Activated naive CD4-positive, alpha-beta T cell treated with anti-CD3 and anti-CD28 coated beads for 36 hours (primary cell): Measurements from ENCODE around the gene GCG. TPM values are rescaled to one million over a fixed set of nuclear protein-coding genes. Genes with fewer than 3 reads are reported as not detected.

ENCODE experiments used
- CTCF ChIA-PET: fragments of 350-600 bp; sonication (Branson Sonifier 250); formaldehyde crosslinking; loops from one replicate; lab custom pipeline; 2021; ENCODE audit warnings: antibody characterized with exemption; lab: Charles Lee
- DNase-seq: peaks from one replicate; pipeline ENCODE4 v3.0.0-alpha.2; 2020
- H3K27ac Mint-ChIP-seq: one replicate; pipeline ENCODE4 v1.8.0; 2021; ENCODE audit warnings: mild to moderate bottlenecking, mixed read lengths
- H3K27me3 Mint-ChIP-seq: one replicate; pipeline ENCODE4 v1.8.0; 2021; ENCODE audit warnings: low read depth, mixed read lengths
- H3K36me3 Mint-ChIP-seq: one replicate; pipeline ENCODE4 v1.8.0; 2021; ENCODE audit warnings: low read depth, mixed read lengths
- H3K4me1 Mint-ChIP-seq: one replicate; pipeline ENCODE4 v1.8.0; 2021; ENCODE audit warnings: low read depth, mixed read lengths
- H3K4me3 Mint-ChIP-seq: one replicate; pipeline ENCODE4 v1.8.0; 2021; ENCODE audit warnings: mild to moderate bottlenecking, moderate library complexity, mixed read lengths
- H3K9me3 Mint-ChIP-seq: one replicate; pipeline ENCODE4 v1.8.0; 2021; ENCODE audit warnings: mixed read lengths
- intact Hi-C: fragments of 100-400 bp; cut with micrococcal nuclease; formaldehyde crosslinking; loops from one replicate; pipeline ENCODE4 v1.15.1; 2023
- total RNA-seq, 2 experiments: library from RNA; stranded (reverse); gene quantifications; one replicate each; pipeline ENCODE4 v1.2.3, GENCODE V29; 2021

The GCG gene
- total RNA-seq, 2 experiments from 2014 or later = not detected

DNA sequence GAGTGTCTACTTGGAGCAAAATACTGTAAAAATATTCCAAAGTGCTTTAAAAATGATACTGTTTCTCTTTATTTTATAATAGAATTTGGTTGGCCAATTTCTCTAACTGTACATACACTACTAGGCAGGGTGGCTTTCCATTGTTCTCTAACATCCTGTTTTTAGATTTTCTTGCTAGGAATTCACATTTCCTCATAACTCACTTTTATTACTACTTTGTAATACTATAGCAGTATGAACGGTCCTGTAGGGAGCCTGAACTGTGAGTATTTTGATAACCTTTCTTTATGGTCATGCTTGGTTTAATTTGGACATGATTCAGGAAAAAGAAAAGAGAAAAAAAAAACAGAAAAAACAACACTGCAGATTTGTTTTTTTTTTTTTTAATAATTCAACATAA, 37.8 kb downstream of the GCG start:
- Mint-ChIP-seq H3K27ac (no peak overlapping the region), H3K36me3 (peaks cover 4% of the 10 kb centered on the region), H3K4me3 (no peak overlapping the region), H3K4me1 (peaks cover 3% of the 10 kb centered on the region), H3K9me3 (peaks cover 10% of the 10 kb centered on the region), H3K27me3 (no peaks in the 10 kb centered on the region)
- intact Hi-C loops = no loop called here
- no peak for DNase-seq
- CTCF ChIA-PET = no interaction called here

DNA sequence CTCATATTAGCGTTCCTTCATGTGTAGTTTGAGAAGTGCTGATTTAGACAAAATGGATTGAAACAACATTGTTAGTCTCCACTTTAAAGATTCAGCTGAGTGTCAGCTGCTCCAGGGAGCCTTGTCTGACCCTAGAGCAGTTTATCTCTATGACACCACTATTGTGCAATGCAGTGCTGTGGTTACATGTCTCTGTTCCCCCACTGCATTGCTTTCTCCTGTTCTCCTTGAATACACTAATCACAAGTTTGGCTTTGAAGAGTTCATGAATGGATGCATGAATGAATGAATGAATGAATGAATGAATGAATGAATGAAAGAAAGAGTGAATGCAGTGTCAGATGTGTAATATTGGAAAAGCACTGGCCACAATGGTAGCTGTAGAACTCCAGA, 38.3 kb downstream of the GCG start:
- DNase-seq = no peak
- Mint-ChIP-seq H3K27ac (no peak overlapping the region), H3K4me3 (no peak overlapping the region), H3K9me3 (peaks cover 10% of the 10 kb centered on the region), H3K36me3 (peaks cover 4% of the 10 kb centered on the region), H3K27me3 (no peaks in the 10 kb centered on the region), H3K4me1 (peaks cover 3% of the 10 kb centered on the region)
- intact Hi-C loops = no loop called here
- CTCF ChIA-PET = no interaction called here

DNA sequence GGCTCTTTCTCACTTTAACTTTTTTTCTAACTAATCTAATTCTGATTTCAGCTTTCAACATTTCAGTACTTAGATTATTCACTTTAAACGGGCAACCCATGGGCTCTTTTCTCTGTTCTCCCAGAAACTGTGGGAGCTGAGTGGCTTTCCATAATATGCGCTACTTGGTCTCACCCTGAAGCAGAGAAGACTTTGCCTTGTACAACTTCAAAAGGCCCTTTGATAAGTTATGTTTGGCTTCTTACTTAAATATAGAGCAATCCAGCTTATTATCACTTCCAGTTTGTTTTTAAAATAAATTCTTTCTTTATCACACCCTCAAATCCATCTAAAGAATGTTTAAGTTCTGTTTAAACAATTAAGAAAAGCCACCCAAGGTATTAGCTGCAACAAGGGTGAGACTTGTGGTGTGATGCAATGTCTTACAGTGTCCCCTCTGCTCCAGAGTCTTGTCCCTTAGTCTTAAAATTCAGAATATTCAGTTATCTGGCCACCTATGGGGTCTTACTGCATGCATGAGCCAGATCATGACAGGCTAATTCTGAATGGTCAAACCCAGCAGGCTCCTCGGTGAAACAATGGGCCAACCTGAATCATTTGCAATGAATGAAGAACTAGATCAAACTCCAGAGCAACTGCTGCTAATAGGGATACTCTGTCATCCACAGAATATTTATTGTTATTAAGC, 38.8 kb downstream of the GCG start:
- H3K4me3 Mint-ChIP-seq = no peak overlapping the region
- H3K36me3 Mint-ChIP-seq = peaks cover 4% of the 10 kb centered on the region
- CTCF ChIA-PET = no interaction called here
- DNase-seq = no peak
- H3K9me3 Mint-ChIP-seq = peaks cover 10% of the 10 kb centered on the region
- no peak overlapping the region for H3K27ac Mint-ChIP-seq
- H3K4me1 Mint-ChIP-seq = peaks cover 3% of the 10 kb centered on the region
- intact Hi-C loops = no loop called here
- H3K27me3 Mint-ChIP-seq = no peaks in the 10 kb centered on the region

DNA sequence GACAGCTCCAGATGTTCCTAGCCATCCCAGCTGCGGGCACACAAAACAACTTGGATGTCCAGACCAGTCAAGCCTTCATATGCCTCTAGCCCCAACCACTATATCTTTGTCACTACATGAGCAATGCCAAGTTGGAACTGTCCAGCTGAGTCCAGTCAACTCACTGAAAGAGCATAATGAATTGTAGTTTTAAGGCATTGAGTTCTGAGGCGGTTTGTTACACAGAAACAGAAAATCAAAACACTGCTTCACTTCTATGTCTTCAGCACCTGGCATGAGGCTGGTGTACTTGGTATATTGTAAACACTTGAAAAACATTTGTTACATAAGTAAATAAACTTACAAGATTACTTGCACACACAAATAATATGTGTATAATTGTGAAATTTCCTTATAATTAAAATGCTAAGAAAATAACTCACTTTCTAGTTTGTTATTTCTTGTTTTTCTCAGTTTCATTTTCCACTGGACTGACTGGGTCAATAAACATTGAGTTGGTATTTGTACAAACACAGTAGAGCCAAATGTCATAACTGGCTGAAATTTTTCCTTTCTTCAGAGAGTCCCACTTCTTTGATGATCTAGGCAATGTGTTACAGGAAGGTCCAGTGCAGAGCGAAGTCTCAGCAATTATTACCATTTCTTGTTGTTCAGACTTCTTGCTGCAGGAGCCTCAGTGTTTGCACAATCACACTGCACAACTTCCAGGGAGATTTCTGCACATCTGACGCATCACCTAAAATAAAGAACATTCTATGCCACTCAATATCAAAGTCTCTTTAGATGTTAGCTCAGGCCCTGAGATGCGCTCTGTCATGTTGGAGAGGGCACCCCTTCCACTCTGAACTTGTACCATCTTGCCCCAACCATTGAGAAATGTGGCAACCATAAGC, 39.8 kb downstream of the GCG start:
- H3K4me3 Mint-ChIP-seq = no peak overlapping the region
- peaks cover 4% of the 10 kb centered on the region for H3K36me3 Mint-ChIP-seq
- no peak for DNase-seq
- H3K4me1 Mint-ChIP-seq = peaks cover 3% of the 10 kb centered on the region
- H3K27me3 Mint-ChIP-seq = no peaks in the 10 kb centered on the region
- peaks cover 10% of the 10 kb centered on the region for H3K9me3 Mint-ChIP-seq
- CTCF ChIA-PET = no interaction called here
- intact Hi-C loops = no loop called here
- H3K27ac Mint-ChIP-seq = no peak overlapping the region

DNA sequence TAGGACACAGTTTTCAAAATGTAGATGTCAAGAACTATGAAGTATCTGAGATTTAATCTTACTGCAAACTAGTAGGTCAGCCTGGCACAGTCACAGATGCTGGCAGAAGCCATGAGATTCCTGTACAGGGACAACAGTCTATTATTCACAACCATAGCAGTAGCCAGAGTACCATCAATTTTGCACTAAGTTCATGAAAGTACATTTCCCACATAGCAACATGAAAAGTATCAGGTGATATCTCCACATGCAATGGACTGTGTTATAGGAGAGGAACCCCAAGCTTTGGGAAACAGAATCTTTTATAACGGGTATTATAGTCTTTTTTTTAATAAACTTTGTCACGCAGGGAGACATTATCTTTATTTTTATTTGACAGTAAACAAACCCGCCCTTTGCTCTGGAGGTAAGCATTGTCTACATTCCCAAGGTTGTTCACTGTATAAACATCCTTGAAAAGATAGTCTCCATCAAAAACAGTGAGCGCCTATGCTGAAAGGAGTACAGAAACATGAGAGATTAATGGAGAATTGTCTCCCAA, 44.6 kb downstream of the GCG start:
- DNase-seq = no peak
- Mint-ChIP-seq H3K4me3 (no peak overlapping the region), H3K27ac (no peak overlapping the region), H3K36me3 (no peaks in the 10 kb centered on the region), H3K9me3 (no peaks in the 10 kb centered on the region), H3K27me3 (no peaks in the 10 kb centered on the region), H3K4me1 (no peaks in the 10 kb centered on the region)
- CTCF ChIA-PET = interaction anchor here (1.4 kb wide), 1 partner anchor 114 kb away, joined by 4 read pairs; no protein-coding TSS in a partner anchor
- intact Hi-C loops = no loop called here

DNA sequence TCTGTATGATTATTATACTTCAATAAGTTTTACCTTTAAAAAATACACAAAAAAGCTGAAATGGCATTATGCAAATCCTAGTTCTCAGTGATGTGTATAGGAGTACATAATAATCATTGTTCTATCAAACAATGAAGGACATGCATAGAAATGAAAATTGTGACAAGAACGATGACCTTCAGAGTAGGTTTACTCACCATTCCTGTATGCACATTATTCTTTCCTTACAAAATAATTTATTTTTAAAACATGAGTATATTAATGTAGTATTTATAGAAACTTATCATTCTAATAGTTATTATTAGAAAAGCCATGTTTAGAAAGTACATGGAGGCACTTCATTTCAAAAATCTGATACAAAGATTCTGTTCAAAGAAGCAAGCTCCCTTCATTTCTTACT, 45.3 kb downstream of the GCG start:
- Mint-ChIP-seq H3K4me1 (no peaks in the 10 kb centered on the region), H3K4me3 (no peak overlapping the region), H3K27me3 (no peaks in the 10 kb centered on the region), H3K9me3 (no peaks in the 10 kb centered on the region), H3K36me3 (no peaks in the 10 kb centered on the region), H3K27ac (no peak overlapping the region)
- no peak for DNase-seq
- intact Hi-C loops = no loop called here
- CTCF ChIA-PET = interaction anchor here (0.6 to 1.4 kb wide), 5 partner anchors 12 to 1622 kb away, joined by 3 to 4 read pairs (median 3); no protein-coding TSS in a partner anchor

DNA sequence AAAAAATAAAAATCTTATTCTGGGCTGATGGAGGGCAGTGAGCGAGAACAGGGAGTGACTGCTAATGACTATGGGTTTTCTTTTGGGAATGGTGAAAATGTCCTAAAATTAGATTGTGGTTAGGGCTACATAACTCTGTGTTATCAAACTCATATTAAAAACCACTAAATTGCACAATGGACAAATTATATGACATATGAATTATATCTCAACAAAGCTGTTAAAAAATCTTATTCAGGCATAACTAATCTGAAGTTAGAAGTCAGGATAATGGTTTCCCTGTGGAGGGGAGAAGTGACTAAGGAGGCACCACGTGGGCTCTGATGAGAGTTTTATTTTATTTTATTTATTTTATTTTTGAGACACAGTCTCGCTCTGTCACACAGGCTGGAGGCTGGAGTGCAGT, 45.9 kb downstream of the GCG start:
- H3K9me3 Mint-ChIP-seq = no peaks in the 10 kb centered on the region
- no peak overlapping the region for H3K4me3 Mint-ChIP-seq
- DNase-seq = no peak
- CTCF ChIA-PET = interaction anchor here (0.6 to 1.4 kb wide), 6 partner anchors 12 to 1621 kb away, joined by 3 to 4 read pairs (median 3); no protein-coding TSS in a partner anchor
- no peaks in the 10 kb centered on the region for H3K36me3 Mint-ChIP-seq
- H3K27me3 Mint-ChIP-seq = no peaks in the 10 kb centered on the region
- intact Hi-C loops = no loop called here
- no peak overlapping the region for H3K27ac Mint-ChIP-seq
- no peaks in the 10 kb centered on the region for H3K4me1 Mint-ChIP-seq

DNA sequence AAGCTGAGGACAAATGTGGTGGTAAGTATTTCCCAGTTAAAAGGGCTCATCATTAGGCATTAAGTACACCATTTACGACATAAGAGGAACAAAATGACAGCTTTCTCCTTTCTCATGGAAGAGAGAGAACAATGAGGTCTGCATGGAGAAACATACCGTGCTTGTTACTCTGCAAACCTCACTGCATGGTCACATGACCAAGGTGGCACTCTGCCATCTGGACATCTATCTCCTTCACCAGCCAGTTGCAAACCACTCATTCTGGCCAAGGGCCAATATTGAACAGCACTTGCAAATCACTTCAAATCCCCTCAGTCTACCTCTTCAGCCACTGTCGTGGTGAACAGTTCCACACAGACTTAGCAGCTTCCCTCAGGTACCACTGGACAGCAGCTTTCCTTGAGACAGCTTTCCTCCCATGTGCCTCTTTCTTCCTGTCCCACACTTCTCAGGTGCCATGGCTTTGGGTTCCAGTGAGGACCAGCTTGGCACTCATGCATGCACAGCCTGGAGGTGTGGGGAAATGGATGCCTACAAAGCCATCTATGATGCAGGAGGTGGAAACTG, 48.5 kb downstream of the GCG start:
- CTCF ChIA-PET = interaction anchor here (1.4 kb wide), 1 partner anchor 14 kb away, joined by 3 read pairs; no protein-coding TSS in a partner anchor
- intact Hi-C loops = no loop called here
- DNase-seq = no peak
- Mint-ChIP-seq H3K36me3 (no peaks in the 10 kb centered on the region), H3K9me3 (no peaks in the 10 kb centered on the region), H3K27ac (no peak overlapping the region), H3K27me3 (no peaks in the 10 kb centered on the region), H3K4me1 (no peaks in the 10 kb centered on the region), H3K4me3 (no peak overlapping the region)

DNA sequence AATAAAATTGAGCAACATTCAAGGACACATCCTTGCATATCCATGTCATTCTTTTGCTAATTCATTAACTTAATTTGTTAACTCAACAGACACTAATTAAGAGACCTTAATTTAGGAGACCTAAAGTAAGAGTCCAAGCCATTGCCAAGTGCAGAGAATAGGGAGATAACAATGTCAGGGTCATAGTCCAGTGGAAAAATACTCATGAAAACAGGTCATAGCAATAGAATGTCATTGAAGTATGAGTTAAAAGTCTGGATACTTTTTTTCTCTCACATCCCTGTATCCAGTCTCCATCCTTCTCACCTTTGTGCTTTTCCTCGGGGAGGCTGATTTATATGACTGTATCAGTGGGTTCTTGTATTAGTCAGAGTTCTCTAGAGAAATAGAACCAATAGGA, 51.5 kb downstream of the GCG start:
- CTCF ChIA-PET = interaction anchor here (1.2 kb wide), 1 partner anchor 154 kb away, joined by 3 read pairs; no protein-coding TSS in a partner anchor
- Mint-ChIP-seq H3K4me3 (no peak overlapping the region), H3K27ac (no peak overlapping the region), H3K4me1 (no peaks in the 10 kb centered on the region), H3K27me3 (no peaks in the 10 kb centered on the region), H3K36me3 (no peaks in the 10 kb centered on the region), H3K9me3 (no peaks in the 10 kb centered on the region)
- DNase-seq = no peak
- intact Hi-C loops = no loop called here

DNA sequence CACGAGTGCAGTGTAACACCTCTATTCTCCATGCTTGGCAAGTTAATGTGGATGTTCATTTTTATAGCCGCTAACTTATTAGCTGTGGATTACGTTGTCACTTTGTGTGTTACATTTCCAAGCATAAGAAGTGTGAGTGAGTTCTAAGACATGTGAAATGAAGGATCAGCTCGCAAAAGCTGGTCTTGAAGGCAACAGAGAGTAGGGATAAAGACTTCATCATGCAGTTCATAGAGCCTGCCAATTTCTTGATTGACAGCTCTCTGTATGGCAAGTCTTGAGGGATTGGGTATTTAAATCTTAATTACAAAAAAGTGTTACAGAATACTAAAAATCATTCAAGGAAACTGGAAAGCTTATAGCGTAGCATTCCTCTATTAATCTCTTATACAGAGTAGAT, 52.2 kb downstream of the GCG start:
- no peak overlapping the region for H3K4me3 Mint-ChIP-seq
- CTCF ChIA-PET = interaction anchor here (0.8 kb wide), 1 partner anchor 43 kb away, joined by 3 read pairs; no protein-coding TSS in a partner anchor
- H3K27ac Mint-ChIP-seq = no peak overlapping the region
- no peaks in the 10 kb centered on the region for H3K27me3 Mint-ChIP-seq
- H3K36me3 Mint-ChIP-seq = no peaks in the 10 kb centered on the region
- no peak for DNase-seq
- intact Hi-C loops = no loop called here
- no peaks in the 10 kb centered on the region for H3K4me1 Mint-ChIP-seq
- H3K9me3 Mint-ChIP-seq = no peaks in the 10 kb centered on the region
